Activated T-helper 9 cell treated with anti-CD3 and anti-CD28 coated beads, Interleukin-2, amount 50 U/mL, for 16 hours (primary cell): Measurements from ENCODE around the gene RPS8.
A peak's percentile ranks its signal among the peaks of the same experiment; 100 is the strongest.
"Not testable (repeated sequence)": the region's sequence is repeated elsewhere in the genome, so short reads cannot be mapped to it uniquely, and the experiment has no call there.

Experiments used
- DNase-seq: peaks from one replicate; pipeline ENCODE4 v3.0.0-alpha.2; 2020; ENCODE audit warnings: low read depth

Gene RPS8

GRCh38 chr1:44803062-44803311, 27.6 kb downstream of the RPS8 start:
- DNase-seq: no peak

DNA sequence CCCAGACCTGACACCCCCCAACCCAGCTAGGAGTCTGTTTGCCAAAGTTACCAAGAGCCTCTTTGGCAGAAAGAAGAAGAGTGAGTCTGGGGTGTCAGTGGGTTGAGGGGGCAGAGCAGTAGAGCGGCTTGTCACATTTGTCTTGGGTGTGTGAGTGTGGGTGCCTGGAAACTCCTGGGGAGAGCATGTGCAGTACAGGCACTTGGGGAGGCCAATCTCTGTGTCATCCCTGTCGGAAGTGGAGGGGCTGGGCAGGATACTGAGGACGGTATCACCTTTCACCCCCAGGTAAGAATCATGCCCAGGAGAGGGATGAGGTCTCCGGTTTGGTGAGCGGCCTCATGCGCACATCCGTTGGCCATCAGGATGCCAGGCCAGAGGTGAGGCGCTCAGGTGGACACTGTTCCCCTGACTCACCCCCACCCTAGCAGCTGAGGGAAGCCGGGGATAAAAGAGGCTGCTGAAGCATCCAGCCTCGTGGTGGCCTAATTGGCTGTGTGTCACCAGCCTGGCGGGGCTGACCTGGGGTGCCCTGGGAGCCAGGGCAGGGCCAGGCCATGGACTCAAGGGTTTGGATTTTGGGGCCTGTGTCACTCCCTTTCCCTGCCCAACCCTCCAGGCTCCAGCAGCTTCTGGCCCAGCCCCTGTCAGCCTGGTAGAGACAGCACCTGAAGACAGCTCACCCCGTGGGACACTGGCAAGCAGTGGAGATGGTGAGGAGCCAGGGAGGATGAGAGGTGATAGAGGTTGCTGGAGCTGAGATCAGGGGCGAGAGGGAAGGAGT, 28.2 kb downstream of the RPS8 start:
- no peak for DNase-seq

- no peak for DNase-seq
Observed at GRCh38 chr1:44805311-44806024, 30.1 kb downstream of the RPS8 start.

GRCh38 chr1:44806025-44806703, 30.8 kb downstream of the RPS8 start:
- no peak for DNase-seq

GRCh38 chr1:44806704-44807363, 31.5 kb downstream of the RPS8 start, which contains the start of gene DYNLT4:
Gene DYNLT4 (minus strand): TSS chr1:44807351. CDS start chr1:44806668, 683 bp downstream.
- no peak for DNase-seq

DNA sequence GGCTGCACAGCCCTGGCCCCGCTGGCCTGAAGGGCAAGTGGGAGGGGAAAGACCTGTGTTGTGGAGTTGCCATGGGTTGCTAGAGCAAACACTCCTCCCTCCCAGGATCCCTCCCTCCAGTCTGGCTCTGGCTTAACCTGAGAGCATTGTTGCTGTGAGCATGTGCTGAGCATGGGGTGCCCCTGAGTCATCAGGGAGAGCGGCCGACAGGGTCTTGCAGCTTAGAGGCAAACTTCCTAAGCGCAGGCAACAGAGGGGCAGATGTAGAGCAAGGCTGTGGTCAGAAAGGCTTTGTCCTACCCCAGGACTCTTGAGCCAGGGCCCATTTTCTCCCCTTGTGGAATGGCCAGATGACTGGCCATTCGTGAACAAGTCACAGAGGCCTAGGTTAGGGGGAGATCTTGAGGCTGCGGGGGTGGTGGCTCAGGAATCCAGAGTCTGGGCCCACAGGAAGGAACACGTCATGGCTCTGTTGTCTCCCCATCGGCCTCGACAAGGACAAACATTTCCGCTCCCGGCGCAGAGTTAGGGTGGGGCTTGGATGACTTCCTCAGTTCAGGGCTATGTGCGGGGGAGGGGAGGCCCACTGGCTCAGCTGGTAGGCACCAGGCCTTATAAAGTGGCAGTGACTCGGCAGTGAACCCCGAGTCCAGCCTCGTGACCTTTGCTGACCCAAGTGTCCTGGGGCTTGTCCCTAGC, 32.2 kb downstream of the RPS8 start:
- peak; percentile 80 for DNase-seq

GRCh38 chr1:44808063-44808937, 33.0 kb downstream of the RPS8 start, which contains the start of gene BTBD19:
Gene BTBD19 (plus strand): TSS chr1:44808523. CDS start chr1:44808821, 298 bp downstream.
- peak; percentile 75 for DNase-seq

DNA sequence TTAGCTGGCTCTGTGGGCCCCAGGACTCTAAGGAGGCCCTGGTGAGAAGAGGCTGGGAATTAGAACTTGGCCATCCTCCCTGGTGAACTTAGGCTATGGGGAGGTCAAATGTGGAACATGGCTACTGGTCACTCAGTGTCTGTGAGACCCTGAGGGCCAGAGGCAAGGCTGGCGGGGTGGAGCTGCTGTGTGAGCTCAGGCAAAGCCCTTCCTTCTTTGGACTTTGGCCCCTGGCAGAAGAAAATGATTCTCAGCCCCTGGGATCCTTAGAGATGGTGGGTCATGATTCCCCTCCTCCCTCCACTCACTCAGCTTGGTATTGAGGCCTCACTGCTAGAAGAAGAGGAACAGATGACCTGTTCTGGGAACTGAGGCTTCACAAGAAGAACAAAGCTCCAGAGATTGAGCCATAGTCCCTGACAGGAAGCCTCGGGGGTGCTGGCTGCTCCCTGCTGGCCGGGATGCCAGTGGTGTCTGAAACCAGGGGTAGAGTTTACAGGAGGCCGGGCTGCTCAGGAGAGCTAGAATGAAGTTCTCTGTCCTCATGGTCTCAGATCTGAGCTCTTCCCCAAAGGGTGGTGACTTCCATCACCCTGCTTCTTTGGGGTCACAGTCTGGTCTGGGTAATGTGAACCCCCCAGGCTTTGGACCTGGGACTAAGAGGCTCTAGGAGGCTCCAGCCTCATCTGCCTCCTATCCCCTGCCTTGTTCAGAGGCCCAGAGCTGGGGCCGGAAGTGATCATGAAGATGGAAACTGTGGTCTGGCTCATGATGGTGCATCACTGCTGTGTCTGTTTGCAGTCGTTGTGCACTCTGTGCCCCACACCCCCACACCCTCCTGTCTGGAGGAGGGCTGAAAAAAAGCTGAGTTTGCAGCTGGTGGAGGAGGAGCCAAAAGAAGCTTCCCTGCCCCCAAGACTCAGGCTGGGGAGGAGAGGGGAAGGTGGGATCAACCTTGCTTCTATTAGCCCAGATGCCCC, 33.9 kb downstream of the RPS8 start:
- peak; percentile 78 for DNase-seq

GRCh38 chr1:44810101-44810761, 34.9 kb downstream of the RPS8 start:
- no peak for DNase-seq

- not testable (repeated sequence) for DNase-seq
Observed at GRCh38 chr1:44810762-44811105, 35.4 kb downstream of the RPS8 start.

- no peak for DNase-seq
Observed at GRCh38 chr1:44811234-44811633, 35.9 kb downstream of the RPS8 start.

DNA sequence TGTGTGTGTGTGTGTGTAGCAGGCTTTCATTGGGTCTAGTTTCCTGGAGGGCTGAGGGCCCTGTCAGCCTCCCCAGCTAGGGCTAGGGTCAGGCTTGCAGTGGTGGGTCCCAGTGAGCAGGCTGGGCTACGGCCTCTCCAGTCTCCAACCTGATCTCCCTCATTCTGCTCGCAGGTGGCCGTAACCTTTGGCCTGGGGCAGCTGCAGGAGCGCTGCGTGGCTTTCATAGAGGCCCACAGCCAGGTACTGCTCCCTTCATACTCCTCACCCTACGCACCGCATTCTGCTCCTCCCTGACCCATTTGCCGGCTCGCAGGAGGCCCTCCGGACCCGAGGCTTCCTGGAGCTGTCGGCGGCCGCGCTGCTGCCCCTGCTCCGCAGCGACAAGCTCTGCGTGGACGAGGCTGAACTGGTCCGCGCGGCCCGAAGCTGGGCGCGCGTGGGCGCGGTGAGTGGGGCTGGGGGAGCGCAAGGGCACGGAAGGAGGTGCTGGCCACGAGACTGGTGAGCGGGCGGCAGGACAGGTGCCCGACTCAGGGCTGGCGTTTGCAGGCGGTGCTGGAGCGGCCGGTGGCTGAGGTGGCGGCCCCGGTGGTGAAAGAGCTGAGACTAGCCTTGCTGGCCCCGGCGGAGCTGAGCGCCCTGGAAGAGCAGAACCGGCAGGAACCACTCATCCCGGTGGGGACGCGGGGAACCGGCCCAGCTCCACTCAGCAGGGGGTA, 37.6 kb downstream of the RPS8 start:
- DNase-seq: no peak

DNA sequence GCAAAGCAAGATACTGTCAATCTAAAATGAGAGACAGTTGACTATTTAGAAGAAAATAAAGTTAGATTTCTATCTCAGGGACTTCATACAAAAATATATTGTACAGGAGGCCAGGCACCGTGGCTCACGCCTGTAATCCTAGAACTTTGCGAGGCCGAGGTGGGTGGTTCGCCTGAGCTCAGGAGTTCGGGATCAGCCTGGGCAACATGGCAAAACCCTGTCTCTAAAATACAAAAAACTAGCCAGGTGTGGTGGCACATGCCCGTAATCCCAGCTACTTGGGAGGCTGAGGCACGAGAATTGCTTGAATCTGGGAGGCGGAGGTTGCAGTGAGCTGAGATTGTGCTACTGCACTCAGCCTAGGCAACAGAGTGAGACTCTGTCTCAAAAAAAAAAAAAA, 40.6 kb downstream of the RPS8 start:
- DNase-seq: not testable (repeated sequence)

GRCh38 chr1:44817307-44817706, 42.0 kb downstream of the RPS8 start:
- DNase-seq: no peak

DNA sequence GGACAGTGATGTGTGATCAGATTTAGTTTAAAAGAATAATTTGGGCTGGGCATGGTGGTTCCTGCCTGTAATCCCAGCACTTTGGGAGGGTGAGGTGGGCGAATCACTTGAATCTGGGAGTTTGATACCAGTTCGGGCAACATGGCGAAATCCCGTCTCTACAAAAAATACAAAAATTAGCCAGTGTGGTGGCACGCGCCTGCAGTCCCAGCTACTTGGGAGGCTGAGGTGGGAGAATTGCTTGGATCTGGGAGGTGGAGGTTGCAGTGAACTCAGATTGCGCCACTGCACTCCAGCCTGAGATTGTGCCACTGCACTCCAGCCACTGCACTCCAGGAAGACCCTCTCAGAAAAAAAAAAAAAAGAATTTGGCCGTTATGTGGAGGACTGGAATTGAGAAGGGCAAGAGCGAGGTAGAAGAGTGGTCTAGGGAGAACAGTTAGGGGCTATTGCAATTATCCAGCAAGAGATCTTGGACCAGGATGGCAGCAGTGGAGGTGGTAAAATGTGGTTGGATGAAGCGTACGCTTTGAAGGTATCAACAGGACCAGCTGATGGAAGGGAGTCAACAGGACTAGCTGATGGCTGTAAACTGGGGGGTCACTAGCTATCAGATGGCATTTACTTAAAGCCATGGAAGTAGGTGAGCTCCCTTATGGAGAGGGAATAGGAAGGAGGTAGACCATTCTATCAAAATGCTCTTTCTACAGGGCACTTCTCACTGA, 42.6 kb downstream of the RPS8 start:
- no peak for DNase-seq

- DNase-seq: no peak
Observed at GRCh38 chr1:44819196-44819607, 43.9 kb downstream of the RPS8 start.

DNA sequence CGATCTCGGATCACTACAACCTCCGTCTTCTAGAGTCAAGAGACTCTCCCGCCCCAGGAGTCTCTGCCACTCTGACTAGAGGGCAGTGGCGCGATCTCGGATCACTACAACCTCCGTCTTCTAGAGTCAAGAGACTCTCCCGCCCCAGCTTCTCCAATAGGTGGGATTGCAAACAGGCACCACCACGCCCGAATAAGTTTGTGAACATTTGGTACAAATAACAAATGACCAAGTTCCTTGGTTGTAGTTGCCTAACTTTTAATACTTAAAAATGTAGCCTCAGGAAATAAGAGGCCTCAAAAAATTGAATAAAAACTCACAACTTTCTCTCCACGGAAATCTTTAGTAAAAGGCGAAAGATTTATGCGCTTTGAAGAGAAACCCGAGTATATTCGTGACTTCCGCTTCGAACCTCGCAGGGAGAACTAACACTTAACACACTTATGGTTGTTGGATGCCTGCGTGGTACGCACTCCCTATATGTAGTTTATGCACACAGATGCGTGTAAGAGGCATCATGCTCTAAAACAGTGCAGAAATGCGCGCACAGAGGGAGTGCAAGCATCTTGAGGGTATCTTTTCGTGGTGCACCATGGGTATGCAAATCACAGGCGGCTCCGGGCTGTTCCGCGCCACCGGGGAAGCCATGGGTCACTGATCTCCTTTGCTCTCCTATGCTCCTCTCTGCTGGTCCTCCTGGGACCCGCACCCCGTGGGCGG, 44.4 kb downstream of the RPS8 start:
- peak; percentile 59 for DNase-seq
